Ovary (tissue), 10 donors: ENCODE results near the gene IBSP. TPM values are rescaled to one million over a fixed set of nuclear protein-coding genes. Genes with fewer than 3 reads are reported as not detected.

Source experiments
- DNase-seq, 5 donors: peaks; one replicate each; pipeline ENCODE4 v3.0.0-alpha.2; 2019 to 2020
- H3K27ac ChIP-seq, 2 donors: fragments of 200-600 bp; one replicate each; pipeline versions ENCODE4 v1.5.1 to v1.8.0; 2019 to 2022
- H3K27me3 ChIP-seq: fragments of 200-600 bp; one replicate; pipeline ENCODE4 v1.8.0; 2022
- H3K36me3 ChIP-seq: fragments of 200-600 bp; sonication (generic); one replicate; pipeline ENCODE4 v1.5.1; 2019
- H3K4me1 ChIP-seq: one replicate; pipeline ENCODE4 v1.8.1; 2013; ENCODE audit warnings: mild to moderate bottlenecking, moderate library complexity; ENCODE audit not compliant: insufficient read depth
- H3K4me3 ChIP-seq: fragments of 200-600 bp; sonication (generic); one replicate; pipeline ENCODE4 v1.5.1; 2017
- H3K9me3 ChIP-seq, 2 donors: fragments of 200-600 bp in 1 of 2; sonication (generic) in 1 of 2; one replicate each; pipeline versions ENCODE4 v1.5.1 to v1.8.1; 2013 to 2019; ENCODE audit warnings: mild to moderate bottlenecking in 1 of 2, moderate library complexity in 1 of 2
- CTCF ChIP-seq, 3 donors: fragments of 450-650 bp in 2 of 3; fragments of 200-600 bp in 1 of 3; IDR thresholded peaks; one replicate each; pipeline versions ENCODE4 v1.5.1 to v1.8.0; 2016 to 2022; ENCODE audit warnings: antibody characterized with exemption in 3 of 3, mild to moderate bottlenecking in 1 of 3
- EP300 ChIP-seq: sonication (generic); formaldehyde crosslinking; IDR thresholded peaks from one replicate; pipeline ENCODE4 v1.6.1; 2017; ENCODE audit warnings: antibody characterized with exemption
- POLR2A ChIP-seq: fragments of 450-650 bp; IDR thresholded peaks from one replicate; pipeline ENCODE4 v1.6.1; 2017; ENCODE audit warnings: antibody characterized with exemption, mild to moderate bottlenecking, moderate library complexity
- WGBS, 3 donors: extraction: QIAGEN DNeasy Blood & Tissue Kit in 1 of 3; methylation state at CpG; one replicate each; pipeline versions ENCODE4 v1.1.5 to v1.1.7; 2013 to 2017; 5-methylcytosine and 5-hydroxymethylcytosine counted together
- intact Hi-C, 4 donors: fragments of 100-400 bp; cut with DNase I; formaldehyde crosslinking; loops; one replicate each; pipeline versions ENCODE4 v1.11.0 to v1.15.1; 2022 to 2023
- long read RNA-seq, 3 donors: library from polyadenylated mRNA in 2 of 3; unstranded in 2 of 3; transcript quantifications; one replicate each; pipeline ENCODE4 v2.0.0 and lab custom pipeline, GENCODE V29; 2021 to 2026
- polyA plus RNA-seq, 2 donors: library from polyadenylated mRNA; stranded (reverse); fragments of 200-250 nt in 1 of 2; fragments of 350-450 nt in 1 of 2; fragmentation: Illumina TruSeq in 1 of 2; extraction: RNeasy Lipid Tissue Mini Kit (QIAGEN cat#74804) in 1 of 2; gene quantifications; one replicate each; pipeline ENCODE4 v1.2.3, GENCODE V29; 2013 to 2014
- total RNA-seq, 7 donors: library from RNA; depleted of rRNA in 2 of 7; stranded (reverse); fragments of >200 nt in 2 of 7; fragmentation: NEBNext Ultra II Directional in 3 of 7; extraction: Animal tissue kit (Norgen Biotek cat#: 25700) in 3 of 7; gene quantifications; one replicate each; pipeline versions ENCODE4 v1.1.0 to v1.2.4, GENCODE V29; 2016 to 2023
- donor health status: DM: no; HTN: no; CAD: no; lungs with moderate emphysema.
- donor health status: DM: no; HTN: no; CAD: no.
- donor health status: Bipolar disorder and iron deficiency.
- donor health status: DM: yes; HTN: yes; CAD: no.
- donor health status: DM: no; HTN: no; CAD: no.
- donor health status: DM: yes; HTN: yes; CAD: no.

IBSP gene, protein sequence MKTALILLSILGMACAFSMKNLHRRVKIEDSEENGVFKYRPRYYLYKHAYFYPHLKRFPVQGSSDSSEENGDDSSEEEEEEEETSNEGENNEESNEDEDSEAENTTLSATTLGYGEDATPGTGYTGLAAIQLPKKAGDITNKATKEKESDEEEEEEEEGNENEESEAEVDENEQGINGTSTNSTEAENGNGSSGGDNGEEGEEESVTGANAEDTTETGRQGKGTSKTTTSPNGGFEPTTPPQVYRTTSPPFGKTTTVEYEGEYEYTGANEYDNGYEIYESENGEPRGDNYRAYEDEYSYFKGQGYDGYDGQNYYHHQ
- total RNA-seq, result not detected
- polyA plus RNA-seq, result not detected
- long read RNA-seq, donor 1, result 0 reads
- long read RNA-seq, donor 2, result 0 reads
- long read RNA-seq, donor 3, result 0 reads

DNA sequence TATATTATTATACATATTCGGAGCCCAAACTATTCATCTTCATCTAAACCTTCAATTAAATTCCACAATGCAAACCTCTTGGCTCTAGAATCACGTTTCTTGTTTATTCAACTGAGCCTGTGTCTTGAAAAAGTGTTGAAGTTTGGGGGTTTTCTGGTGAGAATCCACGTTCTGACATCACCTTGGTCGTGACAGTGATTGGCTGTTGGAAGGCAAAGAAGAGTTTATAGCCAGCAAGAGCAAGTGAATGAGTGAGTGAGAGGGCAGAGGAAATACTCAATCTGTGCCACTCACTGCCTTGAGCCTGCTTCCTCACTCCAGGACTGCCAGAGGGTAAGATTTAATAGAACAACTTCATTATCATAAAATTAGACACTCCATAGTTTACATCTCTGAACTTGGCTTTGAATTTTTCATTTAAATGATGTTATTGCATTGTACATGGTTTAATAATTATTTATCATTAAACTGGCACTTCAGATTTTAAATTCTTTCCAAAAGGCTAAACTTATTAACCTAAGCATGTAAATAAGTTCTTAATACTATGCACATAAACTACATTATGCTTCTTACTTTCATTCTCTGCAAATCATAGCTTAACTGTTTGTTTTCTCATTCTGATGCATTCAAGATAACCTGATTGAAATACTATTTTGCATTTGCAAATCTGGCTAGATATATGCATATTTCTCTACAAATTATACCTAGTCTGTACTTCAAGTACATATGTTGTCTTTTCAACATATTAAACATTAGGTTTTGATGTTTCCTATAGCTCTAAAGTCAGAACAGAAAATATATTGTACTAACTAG lies at the start of gene IBSP:
Gene IBSP (plus strand): TSS at position 254 of the 813 bp plus-strand sequence. CDS start 2,808 bp downstream, outside the sequence.
- no peak for DNase-seq
- TF ChIP-seq CTCF (IDR thresholded peaks at IDR 0.05), result no peak
- TF ChIP-seq EP300, result no peak
- no peak for TF ChIP-seq POLR2A
- WGBS, 3 donors, result 40 to 56% (median 53%) methylated on average over 4 of the region's 4 CpGs
- Histone ChIP-seq H3K4me1 (no peaks in the 10 kb centered on the region), H3K27me3 (no peaks in the 10 kb centered on the region), H3K9me3 (no peaks in the 10 kb centered on the region), H3K4me3 (no peak within 1 kb of the TSS), H3K27ac (no peak within 1 kb of the TSS), H3K36me3 (no peaks in the 10 kb centered on the region)
- intact Hi-C loops, result no loop called here

GRCh38 chr4:87749883-87750282 lies 49.5 kb upstream of the IBSP start:
- no peak overlapping the region for H3K27ac ChIP-seq
- H3K4me1 ChIP-seq, result no peaks in the 10 kb centered on the region
- H3K27me3 ChIP-seq, result no peaks in the 10 kb centered on the region
- no peak overlapping the region for H3K4me3 ChIP-seq
- H3K36me3 ChIP-seq, result no peaks in the 10 kb centered on the region
- H3K9me3 ChIP-seq, result no peaks in the 10 kb centered on the region
- TF ChIP-seq CTCF (IDR thresholded peaks at IDR 0.05), result no peak
- TF ChIP-seq EP300, result no peak
- TF ChIP-seq POLR2A, result no peak
- DNase-seq, result no peak
- WGBS, 3 donors, result 61 to 69% (median 62%) methylated on average over 2 of the region's 2 CpGs
- intact Hi-C loops, result no loop called here

GRCh38 chr4:87758270-87758669 lies 41.1 kb upstream of the IBSP start:
- Histone ChIP-seq H3K9me3 (no peaks in the 10 kb centered on the region), H3K4me3 (no peak overlapping the region), H3K27me3 (no peaks in the 10 kb centered on the region), H3K27ac (no peak overlapping the region), H3K4me1 (no peaks in the 10 kb centered on the region), H3K36me3 (no peaks in the 10 kb centered on the region)
- WGBS, 3 donors, result 40 to 67% (median 48%) methylated on average over 2 of the region's 2 CpGs
- DNase-seq, result no peak
- intact Hi-C loops, result no loop called here
- TF ChIP-seq EP300 (no peak), POLR2A (no peak), CTCF (IDR thresholded peaks at IDR 0.05) (no peak)

GRCh38 chr4:87762311-87762710 lies 37.0 kb upstream of the IBSP start:
- intact Hi-C loops, result no loop called here
- no peaks in the 10 kb centered on the region for H3K27me3 ChIP-seq
- H3K36me3 ChIP-seq, result no peaks in the 10 kb centered on the region
- no peak for DNase-seq
- no peaks in the 10 kb centered on the region for H3K4me1 ChIP-seq
- no peak overlapping the region for H3K27ac ChIP-seq
- H3K9me3 ChIP-seq, result no peaks in the 10 kb centered on the region
- TF ChIP-seq EP300, result no peak
- TF ChIP-seq CTCF (IDR thresholded peaks at IDR 0.05), result no peak
- TF ChIP-seq POLR2A, result no peak
- WGBS, 3 donors, result 87 to 90% (median 90%) methylated on average over 3 of the region's 3 CpGs
- no peak overlapping the region for H3K4me3 ChIP-seq
